Measurements from ENCODE around the gene TIPARP.
"Not testable (repeated sequence)": the region's sequence is repeated elsewhere in the genome, so short reads cannot be mapped to it uniquely, and the experiment has no call there.

- not testable (repeated sequence) for TF ChIP-seq CTCF (IDR thresholded peaks at IDR 0.05); ZFX (IDR thresholded peaks at IDR 0.05; ENCODE audit: borderline replicate concordance)
Observed at GRCh38 chr3:156737049-156737448, 62.7 kb downstream of the TIPARP start.
